Astrocyte of the hippocampus (primary cell): Measurements from ENCODE around the gene CDH13.

ENCODE experiments used
- DNase-seq: peaks from one replicate; pipeline ENCODE4 v3.0.0; 2011; ENCODE audit warnings: low read depth, low spot score

Gene CDH13

DNA sequence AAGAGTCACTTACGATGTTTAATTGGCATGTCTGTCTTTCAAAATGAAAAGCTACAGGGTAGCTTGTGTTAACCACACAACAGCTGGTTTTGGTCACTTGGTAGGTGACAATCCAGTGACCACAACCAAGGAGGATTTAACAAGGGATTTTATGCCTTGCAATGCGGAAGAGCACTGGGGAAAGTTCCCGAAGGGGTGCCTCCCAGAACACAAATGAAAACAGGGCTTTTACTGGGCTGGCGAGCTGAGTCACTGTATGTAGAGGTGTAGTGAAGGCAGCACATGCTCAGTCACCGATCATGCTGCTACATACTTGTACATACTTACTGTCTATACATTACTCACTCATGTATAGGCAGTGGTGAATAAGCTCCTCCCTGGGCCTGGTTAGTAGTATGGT, 483.5 kb downstream of the CDH13 start:
- no peak for DNase-seq

DNA sequence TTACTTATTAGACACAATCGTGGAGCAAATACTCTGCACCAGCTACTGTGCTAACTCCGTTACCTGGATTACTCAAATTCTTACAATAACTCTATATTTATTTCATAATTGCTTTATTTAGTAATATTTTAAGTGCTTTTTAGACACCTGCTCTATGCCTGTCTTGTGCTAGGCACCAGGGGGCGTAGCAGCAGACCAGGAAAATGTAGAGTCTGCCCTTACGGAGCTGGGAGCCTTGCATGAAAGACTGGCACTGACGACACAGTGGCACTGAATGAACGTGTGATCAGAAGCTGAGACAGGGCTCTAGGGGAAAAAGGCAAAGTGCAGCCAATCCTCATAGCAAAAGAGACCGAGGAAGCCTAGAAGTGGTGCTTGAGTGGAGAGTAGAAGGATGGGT, 486.5 kb downstream of the CDH13 start:
- DNase-seq: peak; percentile 22

DNA sequence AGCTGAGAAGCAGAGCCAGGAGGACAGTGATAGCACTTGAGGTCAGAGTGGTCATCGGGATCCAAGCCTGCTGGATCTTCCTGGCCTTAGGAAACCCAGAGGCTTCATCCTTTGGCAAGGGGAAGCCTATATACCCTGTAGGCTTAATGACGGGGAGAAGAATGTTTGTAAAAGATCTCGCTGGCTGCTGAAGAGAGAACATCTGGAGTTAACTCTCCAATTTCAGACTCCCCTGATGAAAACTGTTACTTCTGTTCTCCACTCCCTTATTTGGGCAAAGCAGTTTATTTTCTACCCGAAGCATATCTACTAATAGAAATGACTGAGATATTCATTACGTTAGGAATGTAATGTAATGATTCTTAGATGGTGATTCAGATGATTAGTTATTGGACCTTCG, 487.0 kb downstream of the CDH13 start:
- DNase-seq: no peak

DNA sequence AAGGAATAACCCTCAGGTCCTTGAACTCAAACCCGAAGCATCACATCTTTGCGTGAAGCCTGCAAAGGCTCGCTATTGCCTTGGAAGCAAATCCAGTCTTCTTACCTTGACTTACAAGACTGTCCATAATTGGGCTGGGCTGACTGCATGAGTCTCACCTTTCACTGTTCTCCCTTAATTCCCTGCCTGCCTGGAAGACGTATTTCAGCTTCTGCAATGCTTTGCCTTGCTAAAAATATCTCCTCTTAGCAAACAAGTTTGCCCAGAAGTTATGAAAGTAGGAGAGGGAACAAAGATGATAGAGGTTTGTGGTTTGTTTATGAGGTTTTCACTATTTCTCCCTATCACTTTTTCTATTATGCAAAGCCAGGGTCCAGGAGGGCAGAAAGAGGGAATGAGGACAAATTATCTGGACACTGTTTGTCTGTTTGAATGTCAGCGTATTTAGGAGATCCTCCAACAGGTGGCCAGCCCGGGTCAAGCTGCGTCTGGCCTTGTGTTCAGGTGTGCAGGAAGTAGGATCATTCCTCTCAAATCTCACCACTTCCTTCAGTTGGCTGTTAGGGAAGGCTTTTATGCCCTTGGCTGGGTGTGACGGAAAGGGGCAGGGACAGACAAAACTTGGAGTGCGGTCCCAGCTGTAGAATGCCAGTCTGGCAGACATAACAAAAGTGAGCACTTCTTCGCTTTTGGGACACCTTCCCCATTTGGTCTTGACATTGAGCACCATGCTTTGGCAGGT, 488.9 kb downstream of the CDH13 start:
- DNase-seq: no peak

DNA sequence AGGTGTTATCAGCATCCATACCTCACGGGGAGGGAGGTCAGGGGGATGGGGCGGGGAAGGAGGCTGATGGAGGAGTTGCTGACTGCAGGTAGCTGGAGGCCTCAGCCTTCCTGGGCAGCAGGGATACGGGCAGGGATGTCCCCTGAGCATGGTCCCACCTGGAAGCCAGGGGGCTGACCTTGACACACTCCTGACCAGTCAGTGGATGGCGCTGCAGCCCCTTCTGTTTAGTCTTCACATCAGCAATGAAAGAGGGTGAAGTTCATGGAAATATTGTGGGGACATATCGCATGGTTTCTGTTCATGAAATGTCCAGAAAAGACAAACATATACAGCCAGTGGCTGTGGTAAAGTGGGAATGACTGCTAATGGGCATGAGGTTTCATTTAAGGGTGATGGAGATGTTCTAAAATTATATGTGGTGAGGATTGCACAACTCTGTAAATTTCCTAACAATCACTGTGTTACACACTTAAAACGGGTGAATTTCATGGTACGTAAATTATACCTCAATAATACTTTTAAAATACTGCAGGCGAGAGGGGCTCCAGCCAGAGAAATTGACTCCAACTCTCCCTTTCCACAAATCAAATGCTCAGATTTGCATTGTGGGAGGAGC, 489.6 kb downstream of the CDH13 start:
- no peak for DNase-seq

DNA sequence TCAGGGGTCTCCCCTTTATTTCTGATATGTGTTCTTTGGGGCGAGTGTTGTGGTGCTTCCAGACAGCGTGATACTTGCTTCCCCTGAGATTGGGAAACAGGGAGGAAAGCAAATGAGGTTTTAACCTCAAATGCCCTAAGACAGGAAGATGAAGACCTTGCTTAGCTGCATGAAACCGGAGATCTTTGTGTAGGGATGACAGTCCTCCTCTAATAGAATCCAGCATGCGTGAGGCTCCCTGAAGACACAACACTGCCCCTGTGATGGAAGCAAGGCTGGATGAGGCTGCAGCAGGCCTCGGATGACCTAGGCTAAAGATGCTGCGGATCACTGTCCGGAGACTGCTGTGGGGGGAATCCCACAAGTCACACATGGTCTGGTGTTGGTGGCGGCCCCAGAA, 491.0 kb downstream of the CDH13 start:
- no peak for DNase-seq

DNA sequence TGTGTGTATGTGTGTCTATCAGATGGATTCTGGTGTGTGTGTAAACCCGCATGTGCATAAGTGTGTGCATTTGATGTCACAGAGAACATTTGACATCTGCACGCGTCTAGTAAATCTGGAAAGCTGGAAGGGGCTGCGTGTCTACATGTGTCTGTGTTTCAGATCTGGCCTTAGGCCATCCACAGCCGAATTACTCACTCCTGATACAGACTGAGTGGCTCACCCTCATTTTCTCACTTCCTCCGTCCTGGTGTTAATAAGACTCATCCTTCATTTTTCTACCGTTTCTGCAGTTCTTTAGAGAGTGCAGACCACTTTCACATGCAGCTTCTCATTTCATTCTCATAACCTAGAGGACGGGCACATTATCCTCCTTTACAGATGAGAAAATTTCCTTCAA, 491.6 kb downstream of the CDH13 start:
- no peak for DNase-seq

DNA sequence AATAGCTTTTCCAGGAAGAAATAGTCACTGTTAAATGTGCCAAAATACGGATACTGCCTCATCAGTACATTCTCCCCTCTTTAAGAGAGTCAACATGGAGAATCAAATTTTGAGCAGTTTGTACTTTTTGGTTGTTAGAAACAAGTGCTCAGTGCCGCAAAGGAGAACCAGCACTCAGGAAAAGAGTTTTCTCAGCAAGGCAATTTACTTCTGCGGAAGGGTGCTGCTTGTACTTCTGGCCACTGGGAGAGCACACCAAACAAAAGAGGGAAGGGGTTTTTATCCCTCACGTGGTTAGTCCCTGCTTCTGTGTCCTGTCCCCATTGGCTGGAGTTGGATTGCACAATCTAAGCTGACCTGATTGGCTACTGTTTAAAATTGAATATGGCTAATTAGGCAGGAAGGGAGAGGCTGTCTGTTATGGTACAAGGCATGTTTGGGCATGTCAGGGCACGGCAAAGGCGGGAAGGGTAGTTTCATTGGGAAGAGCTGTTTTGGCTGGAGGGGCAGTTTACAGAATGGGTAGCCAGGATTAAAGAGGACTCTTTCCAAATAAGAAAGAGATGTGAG, 499.3 kb downstream of the CDH13 start:
- DNase-seq: no peak

DNA sequence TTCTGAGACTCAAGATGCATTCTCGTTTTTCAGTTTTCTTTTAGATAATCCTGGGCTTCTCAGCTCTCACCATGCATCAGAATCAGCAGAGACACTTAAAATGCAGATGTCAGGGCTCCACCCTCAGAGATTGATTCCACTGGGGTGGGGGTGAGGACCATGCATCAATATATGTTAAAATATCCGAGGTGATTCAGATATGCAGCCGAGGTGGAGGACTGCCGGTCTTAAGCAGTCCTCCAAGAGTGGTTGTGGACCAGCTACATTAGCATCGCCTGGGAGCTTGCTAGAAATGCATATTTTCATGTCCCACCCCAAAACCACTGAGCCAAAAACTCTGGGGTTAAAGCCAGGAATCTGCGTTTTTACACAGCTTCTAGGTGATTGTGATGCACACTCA, 501.3 kb downstream of the CDH13 start:
- DNase-seq: no peak

DNA sequence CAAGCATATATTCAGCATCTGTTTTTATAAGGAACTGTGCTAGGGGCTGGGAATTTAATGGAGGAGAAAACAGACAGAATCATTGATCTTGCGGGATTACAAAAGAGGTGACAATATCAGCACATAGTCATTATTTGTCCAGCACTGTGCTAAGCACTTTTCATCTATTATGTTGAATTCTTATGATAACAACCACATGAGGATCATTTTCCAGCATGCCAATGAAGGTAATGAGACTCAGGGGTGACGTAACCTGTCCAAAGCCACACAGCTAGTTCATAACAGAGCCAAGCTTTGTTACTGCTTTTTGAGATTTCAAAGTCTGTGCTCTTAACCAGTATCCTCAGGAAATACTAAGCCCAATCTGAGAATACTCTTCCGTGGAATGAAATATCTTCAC, 503.3 kb downstream of the CDH13 start:
- no peak for DNase-seq

DNA sequence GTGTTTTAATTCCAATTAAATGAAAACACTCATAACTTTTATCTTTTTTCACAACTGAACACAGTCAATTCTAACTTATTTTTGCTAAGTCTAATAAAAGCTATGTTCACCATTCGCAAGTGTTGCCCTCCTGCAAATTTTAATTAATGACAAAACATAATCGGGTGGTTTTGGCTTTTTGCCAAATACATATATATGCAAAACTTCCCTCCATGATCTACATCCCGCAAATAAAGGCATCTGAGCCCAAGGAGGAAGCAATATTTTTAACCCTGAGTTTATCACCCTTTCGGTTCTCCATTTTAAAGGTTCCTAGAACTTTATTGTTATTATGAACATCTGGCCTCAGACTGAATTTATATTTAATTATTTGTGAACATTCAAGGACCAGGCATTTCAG, 507.9 kb downstream of the CDH13 start:
- no peak for DNase-seq

DNA sequence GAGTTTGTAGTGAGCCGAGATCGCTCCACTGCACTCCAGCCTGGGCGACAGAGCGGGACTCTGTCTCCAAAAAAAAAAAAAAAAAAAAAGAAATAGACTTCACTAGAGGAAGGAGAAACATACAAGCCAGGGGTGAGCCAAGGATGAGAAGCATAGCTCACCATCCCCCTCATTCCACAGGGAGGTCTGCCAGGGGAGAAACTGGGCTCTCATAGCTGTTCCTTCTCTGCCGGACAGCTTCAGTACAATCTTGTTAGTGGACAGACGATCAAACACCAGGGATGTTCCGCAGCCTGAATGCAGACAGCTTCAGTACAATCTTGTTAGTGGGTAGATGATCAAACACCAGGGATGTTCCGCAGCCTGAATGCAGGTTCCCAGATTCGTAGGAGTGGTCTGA, 509.6 kb downstream of the CDH13 start:
- DNase-seq: no peak

DNA sequence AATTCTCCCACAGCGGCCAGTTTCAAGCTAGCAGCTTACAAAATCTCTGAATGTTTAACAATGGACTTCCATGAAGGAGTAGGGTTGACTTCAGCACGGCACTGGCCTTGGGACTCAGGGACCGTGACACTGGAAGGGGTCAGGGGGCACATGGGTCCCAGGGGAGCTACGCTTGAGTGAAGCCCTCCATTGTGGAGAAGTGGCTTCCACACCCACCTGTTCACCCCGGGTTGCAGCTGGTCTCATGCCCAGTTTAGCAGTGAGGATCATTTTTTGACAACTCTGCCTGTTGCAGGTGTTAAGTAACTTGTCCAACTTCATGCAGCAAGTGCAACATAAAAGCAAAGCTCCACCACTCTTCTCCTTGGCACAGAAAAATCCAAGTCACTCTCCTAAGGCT, 510.2 kb downstream of the CDH13 start:
- no peak for DNase-seq

DNA sequence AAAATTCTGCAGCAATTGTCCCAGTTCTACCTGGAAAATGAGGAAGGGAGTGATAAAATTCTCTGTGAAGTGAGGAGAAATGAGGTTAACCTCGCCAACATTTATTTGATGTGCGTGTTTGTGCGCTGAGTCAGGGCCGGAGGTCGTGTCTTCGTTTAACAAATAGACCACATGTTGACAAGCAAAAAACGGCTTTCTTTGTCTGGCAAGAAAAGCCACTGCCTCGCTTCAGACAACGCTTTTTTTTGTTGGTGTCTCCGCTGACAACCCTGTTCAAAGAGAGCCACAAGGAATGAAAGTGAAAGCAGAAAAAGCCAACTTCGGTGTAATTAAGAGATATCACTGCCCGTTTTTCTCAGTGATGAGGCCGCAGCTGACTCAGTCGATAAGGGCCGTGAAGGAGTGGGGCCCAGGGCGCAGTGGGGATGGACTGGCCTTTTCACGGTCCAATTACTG, 510.6 kb downstream of the CDH13 start:
- DNase-seq: peak; percentile 92

DNA sequence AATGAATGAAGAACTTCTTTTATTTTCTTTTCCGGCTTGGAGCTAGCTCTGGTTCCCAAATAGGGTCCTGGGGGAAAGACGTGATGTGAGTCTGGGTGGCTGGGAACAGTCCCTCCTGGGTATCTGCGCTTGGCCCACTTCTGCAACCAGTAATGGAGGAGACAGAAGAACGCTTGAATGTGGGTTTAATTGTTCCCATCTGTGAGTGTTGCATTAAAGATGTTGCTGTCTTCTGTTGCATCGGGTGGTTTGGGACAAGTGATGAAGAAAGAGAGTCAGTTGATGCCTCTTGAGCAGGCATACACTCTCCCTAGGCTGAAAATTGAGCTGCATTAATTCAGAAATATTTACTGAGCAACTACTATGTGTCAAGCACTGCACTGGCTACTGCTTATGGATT, 511.1 kb downstream of the CDH13 start:
- no peak for DNase-seq

DNA sequence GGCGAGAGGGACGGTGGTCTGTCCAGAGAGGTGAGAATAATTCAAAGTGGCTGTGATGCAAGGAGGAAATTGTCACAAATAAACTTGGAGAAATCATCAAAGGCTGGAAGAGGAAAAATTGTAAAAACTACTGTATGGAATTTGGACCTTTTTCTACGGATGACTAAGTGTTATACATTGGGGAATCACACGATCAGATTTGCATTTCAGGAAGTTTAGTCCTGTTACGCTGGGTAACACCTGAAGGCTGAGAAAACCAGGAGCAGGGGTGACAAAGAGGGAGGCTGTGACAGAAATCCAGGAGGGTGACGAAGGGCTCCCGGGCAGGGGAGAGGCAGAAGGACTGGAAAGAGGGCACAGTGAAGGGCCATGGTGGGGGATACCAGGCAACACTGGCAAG, 511.7 kb downstream of the CDH13 start:
- no peak for DNase-seq

DNA sequence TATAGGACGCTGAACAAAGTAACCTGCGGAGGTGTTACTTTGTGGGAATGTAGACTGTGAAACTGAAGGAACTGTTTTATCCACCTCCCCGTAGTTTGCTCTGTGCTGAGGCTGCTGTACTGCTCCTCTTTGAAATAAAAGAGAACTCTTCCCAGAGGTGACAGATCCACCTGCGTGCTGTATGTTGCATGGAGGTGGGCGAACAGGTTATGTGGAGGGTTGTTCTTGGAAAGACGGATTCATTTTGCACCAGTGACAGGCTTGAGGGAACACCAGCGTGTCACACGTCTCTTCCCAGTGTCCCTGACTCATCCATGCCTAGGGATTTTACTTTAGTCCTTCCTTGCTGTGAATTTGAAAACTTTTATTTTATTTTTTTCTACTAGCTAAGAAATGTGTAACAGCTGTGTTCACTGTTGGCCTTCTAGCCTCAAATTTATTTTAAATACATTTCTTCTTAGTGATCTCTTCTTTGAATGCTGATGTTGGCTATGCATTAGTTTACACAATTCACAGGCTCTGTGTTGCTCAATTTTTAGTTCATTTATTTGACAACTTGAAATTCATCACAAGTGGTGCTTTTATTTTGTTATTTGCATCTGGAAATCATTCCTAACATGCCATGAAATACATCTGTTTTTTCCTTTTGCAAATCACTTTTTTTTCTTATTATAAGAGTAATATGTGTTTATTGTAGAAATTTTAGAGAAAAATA, 512.4 kb downstream of the CDH13 start:
- no peak for DNase-seq

DNA sequence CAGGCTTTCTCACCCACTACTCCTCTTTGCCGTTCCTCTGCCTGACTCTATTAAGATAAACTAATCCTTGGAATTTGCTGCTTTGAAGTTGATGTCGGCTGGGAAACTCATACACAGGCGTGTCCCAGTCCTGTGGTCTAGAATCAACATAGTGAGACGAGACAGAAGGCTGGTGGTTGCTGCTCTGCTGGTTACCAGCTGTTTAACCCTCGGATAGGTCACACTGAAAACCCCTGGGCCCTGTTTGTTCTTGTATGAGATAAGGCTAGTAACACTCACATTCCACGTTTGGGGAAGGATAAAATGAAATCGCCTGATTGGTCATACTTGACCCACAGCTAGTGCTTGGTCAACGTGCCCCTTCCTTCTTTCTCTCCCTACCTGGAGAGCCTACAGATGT, 517.0 kb downstream of the CDH13 start:
- DNase-seq: peak; percentile 80

DNA sequence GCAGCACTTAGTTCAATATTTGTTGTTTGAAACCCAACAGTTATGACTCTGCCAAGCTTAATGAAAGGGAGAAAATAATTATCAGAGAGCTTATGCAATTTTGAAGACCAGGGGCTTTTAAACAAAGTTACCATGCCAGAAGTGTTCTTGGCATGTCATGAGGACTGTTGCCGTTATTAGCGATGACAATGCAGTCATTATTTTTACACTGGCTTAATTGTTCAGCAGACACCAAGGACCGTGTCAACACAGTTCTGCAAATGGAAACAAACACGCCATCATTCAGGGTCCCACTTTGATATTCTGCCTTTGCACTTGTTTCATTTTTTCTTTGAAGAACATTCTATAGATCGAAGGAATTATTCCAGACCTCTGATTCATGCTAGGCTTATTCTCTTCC, 518.5 kb downstream of the CDH13 start:
- no peak for DNase-seq

DNA sequence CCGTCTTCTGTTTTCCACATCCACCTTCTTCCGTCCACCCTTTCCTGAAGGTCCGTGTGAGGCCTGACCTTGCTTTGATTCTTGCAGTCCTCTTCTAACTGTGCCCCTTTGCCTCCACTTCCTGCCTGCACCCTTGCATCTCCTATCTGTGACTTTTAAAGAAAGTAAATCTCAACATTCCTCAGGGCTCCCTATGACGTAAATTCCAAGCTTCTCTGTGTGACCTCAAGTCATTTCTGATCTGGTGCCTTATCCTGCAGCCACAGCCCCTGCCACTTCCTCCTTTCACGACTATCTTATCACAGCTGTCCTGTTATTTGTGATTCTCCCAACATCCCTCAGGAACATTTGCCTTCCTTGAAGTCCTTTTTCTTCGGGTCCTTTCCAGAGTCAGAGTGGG, 520.5 kb downstream of the CDH13 start:
- DNase-seq: no peak

DNA sequence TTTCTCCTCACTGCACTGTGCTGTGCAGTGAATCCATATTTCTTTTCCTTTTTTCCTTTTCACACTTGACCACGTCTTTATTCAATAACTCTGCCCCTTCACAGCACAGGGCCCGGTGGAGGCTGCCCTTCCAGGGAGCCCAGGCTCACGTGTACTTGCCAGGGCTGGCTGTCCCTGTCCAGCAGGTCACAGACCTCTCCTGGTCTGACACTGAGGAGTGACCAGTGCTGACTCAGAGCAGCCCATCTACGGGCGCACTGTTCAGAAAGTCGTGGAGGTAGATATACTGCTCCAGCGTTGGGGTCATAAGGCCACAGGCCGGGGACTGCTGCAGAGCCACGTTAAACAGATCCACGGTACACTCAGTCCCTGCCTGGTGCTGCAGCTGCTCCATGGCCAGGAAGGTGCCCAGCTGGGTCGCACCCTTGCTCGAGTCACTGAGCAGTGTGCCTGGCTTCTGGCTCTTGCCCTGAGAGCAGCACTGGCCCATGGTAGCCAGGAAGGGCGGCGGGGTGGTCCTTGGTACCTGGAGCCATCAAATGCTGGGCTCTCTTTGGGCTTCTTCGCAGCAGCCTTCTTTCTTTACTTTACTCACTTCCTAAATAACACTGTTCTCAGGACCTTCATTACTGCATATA, 531.7 kb downstream of the CDH13 start:
- no peak for DNase-seq

DNA sequence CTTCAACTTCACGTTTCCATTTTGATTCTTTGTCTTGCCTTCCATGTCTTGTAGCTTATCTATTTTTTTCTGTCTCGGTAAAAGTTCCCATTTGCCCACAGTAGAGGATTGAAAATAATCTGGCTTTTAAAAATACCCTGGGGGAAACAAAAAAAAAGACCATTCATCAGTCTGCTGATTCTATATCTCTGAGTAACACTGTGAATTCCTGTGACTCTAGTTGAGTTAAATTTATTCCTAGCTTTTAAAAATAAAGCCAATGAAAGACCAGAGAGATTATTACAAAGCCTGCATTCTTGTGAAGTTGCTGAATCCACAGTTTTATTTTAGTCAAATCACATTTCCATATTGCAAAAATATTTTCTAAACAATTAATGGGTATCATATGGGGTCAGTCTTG, 532.3 kb downstream of the CDH13 start:
- DNase-seq: no peak
